ENCODE results near the gene PLCH2. TPM values are rescaled to one million over a fixed set of nuclear protein-coding genes. Genes with fewer than 3 reads are reported as not detected.

Gene PLCH2
- total and polyA plus RNA-seq, 12 donors, result 0.06 to 0.51 (median 0.10) TPM; not detected in 2

DNA sequence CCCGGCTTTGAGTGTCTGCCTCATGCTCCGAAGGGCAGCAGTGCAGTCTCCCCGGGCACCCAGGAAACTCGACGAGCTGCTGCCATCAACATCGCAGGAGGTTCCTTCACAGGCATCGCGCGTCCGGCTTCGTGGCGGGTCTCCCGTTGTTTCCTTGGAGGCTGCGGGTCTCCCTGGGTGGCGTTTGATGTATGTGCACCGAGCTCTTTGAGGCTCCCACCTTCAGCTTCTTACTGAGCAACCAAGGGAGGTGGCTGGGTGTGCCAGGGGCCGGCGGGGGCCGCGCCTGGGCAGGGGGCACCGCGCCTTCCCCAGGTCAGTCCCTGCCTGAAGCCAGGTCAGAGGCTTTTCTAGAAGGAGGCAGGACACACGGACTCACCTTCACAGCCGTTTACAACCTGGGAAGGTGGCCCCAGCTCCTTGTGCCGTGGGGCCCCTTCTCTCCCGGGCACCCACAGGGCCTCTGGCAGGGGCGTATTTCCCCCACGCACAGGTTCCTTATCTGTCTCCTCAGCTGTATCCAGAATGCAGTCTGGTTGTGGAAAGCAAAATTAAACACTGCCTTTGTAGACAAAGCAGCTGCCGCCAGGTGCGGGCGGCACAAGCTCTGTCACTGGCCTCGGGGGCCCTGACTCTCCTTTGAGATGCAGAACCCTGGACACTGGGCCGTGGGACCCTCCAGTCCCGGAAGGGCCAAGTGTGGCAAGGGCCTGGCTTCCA, 42.0 kb upstream of the PLCH2 start:
- ATAC-seq, result no peak
- Histone ChIP-seq H3K4me1 (no peaks in the 10 kb centered on the region), H3K27me3 (peaks cover 4 to 72% (median 46%) of the 10 kb centered on the region in 7 donors), H3K27ac (no peak overlapping the region), H3K4me3 (no peak overlapping the region), H3K36me3 (no peaks in the 10 kb centered on the region), H3K9me3 (peaks cover 0 to 7% (median 0%) of the 10 kb centered on the region in 11 donors)
- WGBS, 2 donors, result 74 to 76% methylated on average over 32 to 34 of the region's 34 CpGs
- intact Hi-C loops (cut with DNase I), result no loop called here
- TF ChIP-seq, protein P1, sequence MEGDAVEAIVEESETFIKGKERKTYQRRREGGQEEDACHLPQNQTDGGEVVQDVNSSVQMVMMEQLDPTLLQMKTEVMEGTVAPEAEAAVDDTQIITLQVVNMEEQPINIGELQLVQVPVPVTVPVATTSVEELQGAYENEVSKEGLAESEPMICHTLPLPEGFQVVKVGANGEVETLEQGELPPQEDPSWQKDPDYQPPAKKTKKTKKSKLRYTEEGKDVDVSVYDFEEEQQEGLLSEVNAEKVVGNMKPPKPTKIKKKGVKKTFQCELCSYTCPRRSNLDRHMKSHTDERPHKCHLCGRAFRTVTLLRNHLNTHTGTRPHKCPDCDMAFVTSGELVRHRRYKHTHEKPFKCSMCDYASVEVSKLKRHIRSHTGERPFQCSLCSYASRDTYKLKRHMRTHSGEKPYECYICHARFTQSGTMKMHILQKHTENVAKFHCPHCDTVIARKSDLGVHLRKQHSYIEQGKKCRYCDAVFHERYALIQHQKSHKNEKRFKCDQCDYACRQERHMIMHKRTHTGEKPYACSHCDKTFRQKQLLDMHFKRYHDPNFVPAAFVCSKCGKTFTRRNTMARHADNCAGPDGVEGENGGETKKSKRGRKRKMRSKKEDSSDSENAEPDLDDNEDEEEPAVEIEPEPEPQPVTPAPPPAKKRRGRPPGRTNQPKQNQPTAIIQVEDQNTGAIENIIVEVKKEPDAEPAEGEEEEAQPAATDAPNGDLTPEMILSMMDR (IDR thresholded peaks at IDR 0.05), result no peak
- DNase-seq, result no peak

DNA sequence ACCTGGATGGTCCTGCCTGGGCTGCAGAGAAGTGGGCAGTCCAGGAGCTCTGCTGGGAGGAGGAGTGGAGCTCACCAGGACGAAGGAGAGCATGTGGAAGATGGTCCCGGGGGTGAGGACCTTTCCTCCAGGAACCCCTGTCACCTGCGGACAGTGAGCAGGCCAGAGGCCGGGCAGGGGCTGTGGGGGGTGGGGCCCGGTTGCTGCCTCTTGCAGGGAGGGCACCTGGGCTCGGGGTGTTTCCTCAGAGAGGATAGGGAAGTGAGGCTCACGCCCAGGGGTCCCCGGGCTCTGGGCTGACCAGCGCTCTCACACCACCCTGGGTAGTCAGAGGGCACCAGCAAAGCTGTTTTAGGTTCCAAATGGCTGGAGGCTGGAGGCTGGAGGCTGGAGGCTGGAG, 41.0 kb upstream of the PLCH2 start:
- intact Hi-C loops (cut with DNase I), result no loop called here
- DNase-seq (no peak), ATAC-seq (no peak)
- no peaks in the 10 kb centered on the region for H3K36me3 ChIP-seq
- H3K27me3 ChIP-seq, result peaks cover 4 to 62% (median 40%) of the 10 kb centered on the region in 7 donors
- H3K27ac ChIP-seq, result no peak overlapping the region
- no peak overlapping the region for H3K4me3 ChIP-seq
- 68 to 70% methylated on average over 8 to 9 of the region's 9 CpGs for WGBS, 2 donors
- peaks cover 0 to 1% (median 0%) of the 10 kb centered on the region in 11 donors for H3K9me3 ChIP-seq
- TF ChIP-seq, protein P1 (IDR thresholded peaks at IDR 0.05), result no peak
- H3K4me1 ChIP-seq, result no peaks in the 10 kb centered on the region

DNA sequence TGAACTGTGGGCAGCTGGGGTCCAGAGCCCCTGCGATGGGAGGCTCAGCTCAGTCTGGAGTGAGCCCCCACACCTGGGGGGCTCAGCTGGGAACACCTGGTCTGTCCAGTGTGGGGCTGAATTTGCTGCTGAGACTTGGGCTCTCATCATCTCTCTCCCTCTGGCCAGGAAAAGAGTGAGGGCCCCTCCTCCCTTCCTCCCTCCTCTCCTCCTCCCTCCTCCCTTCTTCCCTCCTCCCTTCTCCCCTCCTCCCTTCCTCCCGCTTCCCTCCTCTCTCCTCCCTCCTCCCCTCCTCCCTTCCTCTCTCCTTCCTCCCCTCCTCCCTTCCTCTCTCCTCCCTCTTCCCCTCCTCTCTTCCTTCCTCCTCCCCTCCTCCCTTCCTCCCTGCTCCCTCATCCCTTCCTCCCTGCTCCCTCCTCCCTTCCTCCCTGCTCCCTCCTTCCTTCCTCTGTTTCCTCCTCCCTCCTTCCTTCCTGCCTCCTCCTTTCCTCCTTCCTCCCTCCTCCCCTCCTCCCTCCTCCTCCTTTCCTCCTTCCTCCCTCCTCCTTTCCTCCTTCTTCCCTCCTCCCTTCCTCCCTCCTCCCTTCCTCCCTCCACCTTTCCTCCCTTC, 40.2 kb upstream of the PLCH2 start:
- Histone ChIP-seq H3K27me3 (peaks cover 4 to 56% (median 34%) of the 10 kb centered on the region in 7 donors), H3K27ac (no peak overlapping the region), H3K9me3 (no peaks in the 10 kb centered on the region), H3K4me1 (no peaks in the 10 kb centered on the region), H3K36me3 (no peaks in the 10 kb centered on the region), H3K4me3 (no peak overlapping the region)
- WGBS, 2 donors, result 67 to 72% methylated on average over 1 of the region's 2 CpGs
- DNase-seq (no peak), ATAC-seq (no peak)
- intact Hi-C loops (cut with DNase I), result no loop called here
- TF ChIP-seq, protein P1 (IDR thresholded peaks at IDR 0.05), result no peak

DNA sequence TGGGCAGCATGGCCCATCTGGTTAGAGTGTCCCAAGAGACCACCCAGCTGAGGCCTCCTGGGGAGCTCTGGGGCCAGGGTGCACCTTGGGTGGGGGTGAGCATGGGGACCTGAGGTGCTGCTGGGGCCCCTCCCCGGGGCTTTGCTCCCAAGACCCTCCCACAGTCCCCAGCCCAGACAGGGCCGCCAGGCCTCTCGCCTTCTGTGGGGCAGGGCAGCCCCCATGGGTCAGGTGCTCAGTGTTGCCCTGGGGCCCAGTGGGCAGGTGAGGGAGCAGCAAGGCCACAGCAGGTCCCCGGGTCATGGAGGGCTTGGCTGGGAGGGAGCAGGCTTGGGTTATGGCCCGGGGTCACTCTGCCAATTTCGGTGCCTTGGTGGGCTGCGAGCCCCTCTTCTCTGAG, 39.2 kb upstream of the PLCH2 start:
- no peaks in the 10 kb centered on the region for H3K9me3 ChIP-seq
- H3K36me3 ChIP-seq, result no peaks in the 10 kb centered on the region
- no peak overlapping the region for H3K4me3 ChIP-seq
- TF ChIP-seq, protein P1 (IDR thresholded peaks at IDR 0.05), result no peak
- no peak for ATAC-seq
- WGBS, 2 donors, result 79 to 86% methylated on average over 5 to 7 of the region's 7 CpGs
- no peak for DNase-seq
- H3K27me3 ChIP-seq, result peaks cover 4 to 54% (median 33%) of the 10 kb centered on the region in 7 donors
- H3K4me1 ChIP-seq, result no peaks in the 10 kb centered on the region
- H3K27ac ChIP-seq, result no peak overlapping the region
- intact Hi-C loops (cut with DNase I), result no loop called here
